B cell (primary cell): ENCODE data around the gene PLEKHA7.

ENCODE experiments used
- CTCF ChIP-seq: fragments of 200-600 bp; IDR thresholded peaks from one replicate; pipeline ENCODE4 v1.8.0; 2022; ENCODE audit warnings: antibody characterized with exemption, mild to moderate bottlenecking
- EZH2 ChIP-seq: IDR thresholded peaks from 2 replicates; pipeline ENCODE4 v1.6.1; 2012; ENCODE audit warnings: borderline replicate concordance, low read depth, mild to moderate bottlenecking, moderate library complexity, low read length; ENCODE audit not compliant: insufficient read depth, poor library complexity, severe bottlenecking

- TF ChIP-seq CTCF (no peak), EZH2 (no peak)
Observed at GRCh38 chr11:16791191-16791961, 222.8 kb downstream of the PLEKHA7 start.
